HG02870 (cell line): ENCODE results near the gene PRH1.

Experiments
- ATAC-seq: cut with Tn5 transposase; IDR thresholded peaks from one replicate; pipeline ENCODE4 v1.9.1; 2021; ENCODE audit warnings: mild to moderate bottlenecking, moderate library complexity; ENCODE audit not compliant: unreplicated experiment

The PRH1 gene

DNA sequence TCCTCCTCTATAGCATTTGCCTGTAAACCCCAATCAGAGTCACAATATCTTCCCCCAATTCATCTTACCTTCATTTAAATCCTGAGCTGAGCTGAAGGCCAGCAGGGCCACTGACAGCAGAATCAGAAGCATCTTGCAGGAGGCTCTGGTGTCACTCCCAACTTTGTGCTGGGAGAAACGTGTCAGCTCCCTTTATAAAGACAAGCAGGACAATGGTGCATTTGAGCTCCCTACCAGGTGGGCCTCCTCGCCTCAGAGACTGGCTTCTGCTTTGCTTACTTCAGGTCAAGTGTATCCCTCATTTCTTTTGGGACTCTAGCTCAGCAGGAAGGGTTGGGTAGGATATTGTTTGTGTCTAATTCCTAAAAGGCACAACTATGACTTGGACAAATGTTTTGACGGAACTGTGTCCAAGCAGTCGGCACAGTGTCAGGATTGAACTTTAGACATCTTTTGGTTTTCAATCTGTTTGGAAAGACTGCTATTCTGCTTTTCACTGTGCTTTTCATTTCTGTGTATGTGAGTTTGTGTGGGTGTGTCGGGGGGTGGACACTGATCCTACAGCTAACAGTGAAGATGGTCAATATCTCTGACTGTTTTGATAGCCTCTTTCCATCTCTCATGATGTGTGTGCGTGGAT, at the start of gene PRH1:
PRH1 (minus strand) TSS at position 170 of the 640 bp plus-strand sequence; CDS start at position 132, 38 bp downstream.
- ATAC-seq, result no peak

DNA sequence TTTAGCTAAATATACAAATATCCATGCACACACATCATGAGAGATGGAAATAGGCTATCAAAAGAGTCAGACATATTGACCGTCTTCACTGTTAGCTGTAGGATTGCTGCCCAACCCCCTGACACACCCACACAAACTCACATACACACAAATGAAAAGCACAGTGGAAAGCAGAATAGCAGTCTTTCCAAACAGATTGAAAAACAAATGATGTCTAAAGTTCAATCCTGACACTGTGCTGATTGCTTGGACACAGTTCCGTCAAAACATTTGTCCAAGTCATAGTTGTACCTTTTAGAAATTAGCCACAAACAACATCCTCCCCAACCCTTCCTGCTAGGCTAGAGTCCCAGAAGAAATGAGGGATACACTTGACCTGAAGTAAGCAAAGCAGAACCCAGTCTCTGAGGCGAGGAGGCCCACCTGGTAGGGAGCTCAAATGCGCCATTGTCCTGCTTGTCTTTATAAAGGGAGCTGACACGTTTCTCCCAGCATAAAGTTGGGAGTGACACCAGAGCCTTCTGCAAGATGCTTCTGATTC, 44.8 kb upstream of the PRH1 start, which contains the start of gene PRH2:
PRH2 (plus strand) TSS at position 491 of the 541 bp plus-strand sequence; CDS start at position 529, 38 bp downstream.
- no peak for ATAC-seq

DNA sequence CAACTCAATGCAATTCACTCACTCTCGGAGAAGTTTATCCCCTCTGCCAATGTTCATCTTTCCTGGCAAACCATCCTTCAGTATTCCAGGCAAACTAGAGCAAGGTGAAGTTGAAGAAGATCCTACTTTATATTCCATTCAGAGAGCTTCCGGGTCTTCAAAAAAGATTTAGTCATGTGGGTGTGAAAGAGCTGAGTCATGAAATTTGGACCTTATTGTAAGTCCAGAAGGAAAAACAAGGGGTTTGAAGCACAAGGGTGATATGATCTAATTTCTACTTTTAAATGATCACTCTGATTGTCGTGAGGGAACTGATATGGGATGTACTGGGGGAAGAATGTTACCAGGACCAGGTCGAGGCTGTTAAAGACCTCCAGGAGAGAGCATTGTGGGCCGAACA, 42.2 kb upstream of the PRH1 start:
- ATAC-seq, result no peak

DNA sequence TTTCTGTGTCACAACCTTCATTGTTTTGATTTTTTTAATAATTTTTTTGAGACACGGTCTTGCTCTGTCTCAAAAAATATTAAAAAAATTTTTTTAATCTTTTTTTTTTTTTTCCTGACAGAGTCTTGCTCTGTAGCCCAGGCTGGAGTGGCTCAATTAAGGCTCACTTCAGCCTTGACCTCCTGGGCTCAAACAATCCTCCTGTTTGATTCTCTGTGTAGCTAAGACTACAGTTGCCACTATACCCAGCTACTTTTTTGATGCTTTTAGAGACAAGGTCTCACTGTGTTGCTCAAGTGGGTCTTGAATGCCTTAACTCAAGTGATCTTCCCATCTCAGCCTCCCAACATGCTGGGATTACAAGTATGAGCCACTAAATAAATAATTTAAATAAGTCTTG, 35.8 kb upstream of the PRH1 start:
- no peak for ATAC-seq

DNA sequence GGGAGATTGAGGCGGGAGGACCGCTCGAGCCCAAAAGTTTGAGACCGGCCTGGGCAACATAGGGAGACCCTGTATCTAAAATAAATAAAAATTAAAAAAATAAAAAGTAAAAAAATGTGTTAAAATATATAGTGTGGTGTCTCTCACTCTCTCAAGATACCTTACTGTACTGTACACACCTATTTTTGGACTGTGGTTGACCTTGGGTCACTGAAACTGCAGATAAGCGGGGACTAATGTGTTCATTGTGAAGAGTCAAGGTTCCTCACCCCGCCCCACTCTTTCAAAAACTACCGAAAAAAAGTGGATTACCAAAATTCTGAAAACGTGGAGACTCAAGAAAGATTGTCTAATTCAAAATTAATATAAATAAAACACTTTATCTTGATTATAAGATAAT, 26.3 kb upstream of the PRH1 start:
- ATAC-seq, result no peak

DNA sequence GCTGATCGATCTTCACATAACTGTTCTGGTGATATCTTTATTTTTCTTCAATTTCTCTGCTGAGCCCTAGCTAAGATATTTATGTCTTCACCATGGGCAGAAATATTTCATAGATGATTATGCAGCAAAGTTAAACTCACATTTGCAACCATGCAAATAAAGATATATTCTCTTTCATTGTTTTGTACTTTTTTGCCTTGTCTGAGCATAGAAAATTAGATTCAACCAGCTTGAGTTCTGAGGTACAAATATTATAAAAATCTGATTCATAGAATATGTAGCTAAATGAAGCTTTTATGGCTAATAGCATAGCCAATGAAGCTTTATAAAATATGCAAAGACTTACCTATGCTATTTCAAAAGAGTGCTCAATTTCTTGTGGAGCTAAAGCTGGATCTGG, 25.4 kb upstream of the PRH1 start, which contains the start of gene TAS2R13:
TAS2R13 (minus strand) TSS at position 101 of the 400 bp plus-strand sequence. CDS start 264 bp downstream, outside the sequence.
- ATAC-seq, result no peak

DNA sequence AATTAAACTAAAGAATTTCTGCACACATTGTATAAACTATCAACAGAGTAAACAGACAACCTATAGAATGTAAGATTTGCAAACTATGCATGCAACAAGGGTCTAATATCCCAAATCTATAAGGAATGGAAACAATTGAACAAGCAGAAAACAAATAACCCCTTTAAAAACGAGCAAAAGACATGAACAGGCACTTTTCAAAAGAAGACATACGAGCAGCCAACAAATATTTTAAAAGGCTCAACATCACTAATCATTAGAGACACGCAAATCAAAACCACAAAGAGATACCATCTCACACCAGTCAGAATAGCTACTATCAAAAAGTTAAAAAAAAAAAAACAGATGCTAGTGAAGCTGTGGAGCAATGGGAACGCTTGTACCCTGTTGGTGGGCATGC, 20.6 kb upstream of the PRH1 start:
- ATAC-seq, result no peak

DNA sequence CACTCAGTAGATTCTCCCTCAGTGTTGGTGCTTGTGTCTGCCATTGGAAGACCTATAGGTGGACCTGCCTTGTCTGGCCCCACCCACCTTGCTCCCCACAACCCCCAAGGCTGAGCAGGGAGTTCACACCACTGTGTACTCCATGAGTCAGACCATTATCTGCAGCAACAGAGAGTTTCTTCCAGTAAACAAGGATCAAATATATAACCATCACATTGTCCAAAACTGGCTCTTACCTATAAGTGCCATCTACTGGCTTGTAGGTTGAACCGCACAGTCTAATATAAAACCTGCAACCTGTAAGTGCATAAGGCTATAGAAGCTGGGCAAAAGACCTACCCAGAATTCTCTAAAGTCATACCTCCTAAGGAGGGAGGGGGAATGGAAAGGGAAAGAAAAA, 17.4 kb upstream of the PRH1 start:
- no peak for ATAC-seq

DNA sequence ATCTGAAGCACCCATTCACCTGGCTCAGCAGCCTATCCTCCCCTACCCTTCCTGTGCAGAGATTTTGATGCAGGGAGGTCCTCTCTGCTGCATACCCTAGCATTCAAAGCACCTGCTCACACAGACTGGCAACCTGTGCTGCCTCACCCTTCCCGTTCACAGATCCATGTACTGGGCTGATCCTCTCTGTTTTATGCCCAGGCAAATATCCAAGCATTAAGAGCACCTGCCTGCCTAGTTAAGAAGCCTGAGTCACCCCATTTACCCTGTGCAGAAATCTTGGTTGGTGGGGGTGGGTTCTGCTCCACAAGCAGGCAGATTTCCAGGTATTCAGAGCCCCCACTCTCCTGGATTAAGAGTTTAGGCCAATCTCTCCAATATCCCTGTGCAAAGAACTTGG, 16.9 kb upstream of the PRH1 start:
- no peak for ATAC-seq

DNA sequence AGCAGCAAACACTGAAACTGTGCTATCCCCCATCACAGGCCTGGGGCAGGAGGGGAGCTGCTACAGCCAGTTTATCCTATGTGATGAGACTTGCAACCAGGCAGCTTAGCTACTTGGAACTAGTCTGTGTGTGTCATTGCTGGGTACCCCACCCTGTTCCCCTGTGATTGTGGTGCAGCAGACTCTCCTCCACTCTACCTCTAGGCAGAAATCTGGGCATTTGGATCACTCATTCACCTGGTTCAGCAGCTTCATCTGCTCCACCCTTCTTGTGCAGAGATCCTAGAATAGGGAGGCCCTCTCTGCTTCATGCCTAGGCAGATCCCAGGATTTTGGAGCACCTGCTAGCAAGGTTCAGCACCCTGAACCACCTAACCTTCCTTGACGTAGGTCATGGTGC, 16.5 kb upstream of the PRH1 start:
- ATAC-seq, result no peak

DNA sequence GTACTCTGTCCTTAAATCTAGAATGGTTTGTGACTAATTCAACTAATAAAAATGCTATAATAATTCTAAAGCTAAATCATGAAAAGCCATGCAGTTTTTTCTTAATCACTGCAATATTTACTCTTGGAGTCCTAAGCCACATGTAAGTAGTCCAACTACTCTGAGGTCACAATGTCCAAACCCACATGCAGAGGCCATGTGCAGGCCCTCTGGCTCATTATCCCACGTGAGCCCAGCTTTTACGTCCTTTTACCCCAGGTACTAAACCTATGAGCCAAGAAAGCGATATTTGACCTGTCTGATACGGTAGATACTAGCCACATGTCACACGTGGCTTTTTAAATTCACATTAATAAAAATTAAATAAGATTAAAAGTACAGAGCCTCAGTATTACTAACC, 12.8 kb upstream of the PRH1 start:
- ATAC-seq, result no peak

DNA sequence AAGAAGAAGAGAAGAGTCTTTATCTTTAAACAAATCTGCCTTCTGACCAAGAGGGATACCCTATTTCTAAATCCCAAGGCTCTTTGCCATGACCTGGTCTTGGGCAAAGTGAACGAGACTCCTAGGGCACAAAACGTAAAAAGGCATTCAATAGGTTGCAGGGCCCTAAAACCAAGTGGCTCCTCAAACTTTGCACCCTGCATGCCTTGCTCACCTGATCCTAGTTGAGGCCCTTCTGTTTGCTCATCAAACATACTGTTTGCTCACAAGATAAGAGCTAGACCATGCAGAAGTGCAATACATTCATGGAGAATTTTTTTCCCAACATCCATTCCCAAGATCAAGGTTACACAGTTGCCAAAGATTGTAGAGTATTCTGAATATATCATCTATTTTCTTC, 7.9 kb upstream of the PRH1 start:
- ATAC-seq, result no peak

DNA sequence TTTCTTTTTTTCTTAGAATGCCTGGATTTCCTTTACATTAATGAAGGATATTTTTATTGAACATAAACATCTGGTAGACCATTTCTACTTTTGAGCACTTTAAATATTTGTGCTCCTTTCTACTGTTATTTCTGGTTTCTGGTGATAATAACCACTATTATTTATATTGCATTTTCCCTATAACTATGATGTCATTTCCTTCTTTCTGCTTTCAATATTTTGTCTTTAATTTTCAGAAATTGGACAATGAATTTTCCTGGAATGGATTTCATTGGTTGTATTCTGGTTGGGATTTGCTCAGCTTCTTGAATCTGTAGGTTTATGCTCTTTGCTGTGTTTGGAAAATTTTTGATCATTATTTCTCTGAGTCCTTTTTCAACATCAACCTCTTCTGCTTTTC, 5.2 kb upstream of the PRH1 start:
- no peak for ATAC-seq

DNA sequence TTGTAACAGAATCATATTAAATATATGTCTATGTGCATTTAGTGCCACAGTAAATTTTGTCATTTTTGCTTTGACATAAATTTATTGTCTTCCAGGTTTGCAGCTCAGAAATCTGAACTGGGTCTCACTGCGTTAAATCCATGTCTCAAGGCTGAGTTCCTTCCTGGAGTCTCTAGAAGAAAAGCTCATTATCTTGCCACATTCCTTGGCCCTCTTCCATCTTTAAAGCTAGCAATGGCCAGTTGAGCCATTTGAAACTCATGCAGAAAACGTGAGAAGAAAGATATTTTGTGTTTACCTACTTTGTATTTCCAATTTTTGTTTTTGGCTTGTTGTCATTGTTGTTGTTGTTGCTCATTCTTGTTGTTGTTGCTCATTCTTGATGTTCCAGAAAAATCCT, 10.7 kb downstream of the PRH1 start:
- no peak for ATAC-seq

DNA sequence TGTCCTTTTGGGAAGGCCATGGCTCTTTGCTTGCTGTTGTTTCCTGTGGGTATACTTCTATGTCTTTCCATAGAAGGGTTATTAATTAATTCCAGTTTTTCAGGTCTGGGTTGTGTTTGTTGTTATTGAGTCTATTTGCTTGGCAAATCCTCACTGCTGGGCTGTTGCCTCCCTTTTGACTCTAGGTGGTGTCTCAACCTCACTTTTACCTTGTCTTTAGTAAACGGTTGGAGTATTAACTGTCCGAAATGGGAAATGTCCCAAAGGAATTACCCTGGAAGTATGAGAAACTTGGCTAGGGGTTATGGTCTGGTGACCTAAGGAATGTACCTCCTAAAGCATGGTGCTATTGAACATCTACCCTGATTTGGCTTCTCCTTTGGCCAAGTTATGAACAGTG, 16.7 kb downstream of the PRH1 start:
- no peak for ATAC-seq

DNA sequence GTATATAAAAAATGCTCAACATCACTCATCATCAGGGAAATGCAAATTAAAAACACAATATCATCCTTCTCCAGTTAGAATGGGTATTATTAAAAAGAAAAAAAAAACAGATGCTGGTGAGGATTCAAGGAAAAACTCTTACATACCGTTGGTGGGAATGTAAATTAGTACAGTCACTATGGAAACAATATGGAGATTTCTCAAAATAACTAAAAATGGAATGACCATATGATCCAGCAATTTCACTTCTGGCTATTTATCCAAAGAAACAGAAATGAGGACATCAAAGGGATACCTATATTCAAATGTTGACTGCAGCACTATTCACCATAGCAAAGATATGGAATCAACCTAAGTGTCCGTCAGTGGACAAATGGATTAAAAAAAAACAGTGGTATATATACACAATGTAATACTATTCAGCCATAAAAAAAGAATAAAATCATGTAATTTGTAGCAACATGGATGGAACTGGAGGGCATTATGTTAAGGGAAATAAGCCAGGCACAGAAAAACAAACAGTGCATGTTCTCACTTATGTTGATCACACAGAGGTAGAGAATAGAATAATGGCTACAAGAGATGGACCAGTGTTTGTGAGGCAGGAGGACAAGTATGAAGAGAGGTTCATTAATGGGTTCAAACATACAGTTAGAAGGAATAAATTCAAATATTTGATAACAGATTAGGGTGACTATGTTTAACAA, 20.4 kb downstream of the PRH1 start:
- no peak for ATAC-seq

DNA sequence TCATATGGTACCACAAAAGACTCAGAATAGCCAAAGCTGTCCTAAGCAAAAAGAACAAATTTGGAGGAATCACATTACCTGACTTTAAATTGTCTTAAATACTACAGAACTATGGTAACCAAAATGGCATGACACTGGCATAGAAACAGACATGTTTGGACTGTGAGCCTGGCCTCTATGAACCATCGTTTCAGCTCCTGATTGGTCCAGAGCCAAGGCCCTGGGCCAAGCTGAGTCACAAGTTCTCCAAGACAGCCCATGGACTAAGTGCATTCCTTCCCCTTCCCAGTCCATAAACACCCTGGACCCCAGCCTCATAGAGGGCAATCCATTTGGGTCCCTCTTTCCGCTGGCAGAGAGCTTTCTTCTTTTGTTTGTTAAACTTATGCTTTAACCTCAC, 22.7 kb downstream of the PRH1 start:
- ATAC-seq, result no peak

DNA sequence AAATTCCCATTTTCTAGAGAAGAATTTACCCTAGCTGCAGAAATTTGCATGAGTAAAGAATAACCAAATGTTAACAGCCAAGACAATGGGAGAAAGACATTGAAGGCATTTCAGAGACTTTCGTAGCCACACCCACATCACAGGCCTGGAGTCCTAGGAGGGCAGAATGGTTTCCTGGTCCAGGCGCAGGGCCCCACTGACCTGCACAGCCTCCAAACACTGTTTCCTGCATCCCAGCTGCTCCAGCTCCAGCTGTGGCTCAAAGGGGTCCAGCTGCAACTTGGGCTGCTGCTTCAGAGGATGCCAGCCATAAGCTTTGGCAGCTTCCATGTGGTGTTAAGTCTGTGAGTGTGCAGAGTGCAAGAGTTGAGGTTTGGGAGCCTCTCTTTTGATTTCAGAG, 28.2 kb downstream of the PRH1 start:
- ATAC-seq, result no peak

DNA sequence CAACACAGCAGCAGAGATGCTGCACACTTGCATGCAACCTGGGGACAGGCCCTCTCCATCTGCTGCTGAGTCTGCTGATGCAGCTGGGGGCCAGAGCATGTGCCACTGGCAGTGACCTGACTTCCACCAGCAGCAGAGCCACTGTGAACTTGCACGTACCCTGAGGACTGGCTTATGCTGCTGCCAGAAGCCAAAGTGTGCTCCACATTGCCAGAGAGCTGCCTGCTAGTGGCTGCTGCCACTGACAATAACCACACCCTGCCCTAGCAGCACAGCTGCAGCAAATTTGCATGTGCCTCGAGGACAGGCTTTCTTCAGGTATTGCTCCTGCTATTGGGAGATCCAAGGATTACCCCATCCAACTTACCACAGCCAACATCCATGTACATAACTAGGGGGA, 30.3 kb downstream of the PRH1 start:
- no peak for ATAC-seq

DNA sequence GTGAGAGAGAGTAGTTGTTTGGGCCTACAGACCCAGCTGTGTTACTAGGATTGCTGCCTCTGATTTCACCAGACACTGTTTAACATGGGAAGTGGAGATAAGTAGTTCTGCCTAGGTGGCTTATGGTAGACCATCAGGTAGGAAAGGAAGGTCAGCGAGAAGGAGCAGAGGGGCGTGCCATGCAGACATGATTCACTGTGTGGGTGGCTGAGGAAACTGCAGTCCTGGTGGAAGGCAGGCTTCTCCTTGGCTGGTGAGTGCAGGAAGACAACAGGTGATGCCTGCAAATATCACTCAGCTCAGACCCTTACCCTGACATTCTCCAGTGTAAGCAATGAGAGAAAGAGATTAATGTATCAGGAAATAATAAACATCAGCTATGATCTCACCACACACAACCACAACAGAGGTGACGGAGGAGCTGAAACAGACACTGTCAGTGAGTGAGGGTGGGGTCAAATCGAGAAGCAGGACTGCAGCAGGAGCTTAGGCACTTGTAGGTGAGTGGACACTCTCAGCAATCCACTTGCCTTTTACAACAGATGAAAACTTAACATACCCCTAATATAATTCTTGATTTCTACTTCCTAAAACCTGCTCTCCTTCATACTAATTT, 32.7 kb downstream of the PRH1 start:
- no peak for ATAC-seq

DNA sequence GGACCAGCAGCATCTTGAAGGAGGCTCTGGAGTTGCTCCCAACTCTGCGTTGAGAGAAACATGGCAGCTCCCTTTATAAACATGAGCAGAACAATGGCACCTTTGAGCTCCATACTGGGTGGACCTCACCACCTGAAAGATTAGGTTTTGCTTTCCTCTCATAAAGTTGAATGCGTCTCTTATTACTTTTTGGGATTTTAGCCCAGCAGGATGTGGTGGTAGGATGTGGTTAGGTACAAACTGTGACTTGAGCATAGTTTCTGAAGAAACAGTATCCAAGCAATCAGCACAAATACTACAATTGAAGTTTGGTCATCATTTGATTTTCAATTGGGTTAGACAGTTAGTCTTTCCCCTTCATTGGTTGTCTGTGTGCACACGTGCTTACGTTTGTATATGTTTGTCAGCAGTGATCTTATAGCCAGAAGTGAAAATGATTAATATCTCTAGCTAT, 34.6 kb downstream of the PRH1 start, which contains the start of gene PRR4:
PRR4 (minus strand) TSS at position 51 of the 454 bp plus-strand sequence; CDS start at position 13, 38 bp downstream.
- no peak for ATAC-seq

DNA sequence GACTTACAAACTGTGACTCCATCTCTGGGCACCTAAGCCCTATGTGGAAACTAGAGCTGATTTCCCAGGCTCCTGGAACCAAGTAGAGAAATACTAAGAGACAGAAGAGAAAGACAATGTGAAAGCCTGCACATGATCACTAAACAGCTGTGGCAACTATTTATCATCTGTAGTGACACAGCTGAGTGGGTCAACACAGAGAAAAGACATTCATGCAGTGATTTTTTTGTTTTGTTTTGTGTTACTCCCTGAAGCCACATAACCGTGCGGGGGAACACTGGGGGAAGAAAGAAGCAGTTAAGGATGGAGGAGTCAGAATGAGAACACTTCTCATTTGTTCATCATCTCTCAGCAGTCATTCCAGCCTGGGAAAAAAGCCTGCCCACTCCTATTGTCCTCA, 36.3 kb downstream of the PRH1 start:
- ATAC-seq, result no peak
